K562 (cell line): ENCODE data around the gene ANKS1A. TPM values are rescaled to one million over a fixed set of nuclear protein-coding genes. Genes with fewer than 3 reads are reported as not detected.

Experiments used
- CREM ChIP-seq: IDR thresholded peaks from 2 replicates; pipeline ENCODE4 v1.6.1; 2014; ENCODE audit warnings: antibody characterized with exemption, low read depth
- GATAD2B ChIP-seq: fragments of 450-650 bp; IDR thresholded peaks from 2 replicates; pipeline ENCODE4 v1.6.1; 2017; ENCODE audit warnings: mild to moderate bottlenecking, borderline replicate concordance
- SPI1 ChIP-seq: IDR thresholded peaks from 2 replicates; pipeline ENCODE4 v1.6.1; 2011; ENCODE audit warnings: low read depth, low read length, control low read depth, borderline replicate concordance
- ZNF197 ChIP-seq: fragments of 200-800 bp; sonication (Bioruptor generic); IDR thresholded peaks from 2 replicates; pipeline ENCODE4 v1.6.1; 2016; ENCODE audit warnings: low read depth, missing genetic modification characterization, missing compliant biosample characterization
- ZNF592 ChIP-seq: fragments of 450-650 bp; IDR thresholded peaks from 2 replicates; pipeline ENCODE4 v1.6.1; 2017; ENCODE audit warnings: antibody characterized with exemption, mild to moderate bottlenecking
- polyA plus RNA-seq, 8 experiments: library from polyadenylated mRNA; depleted of rRNA in 4 of 8; stranded (reverse) in 5 of 8; unstranded in 3 of 8; fragments of >200 nt; fragmentation: Nextera tagmentation in 2 of 8; fragmentation: Illumina TruSeq in 1 of 8; extraction: Ambion mirVana in 2 of 8; extraction: Trizol in 1 of 8; gene quantifications; 2 replicates each; pipeline versions ENCODE4 v1.2.1 to v1.2.3, GENCODE V29; 2011 to 2014; ENCODE audit warnings: inconsistent platforms in 1 of 8, missing spikeins in 1 of 8
- total RNA-seq, 7 experiments: library from RNA; depleted of rRNA in 6 of 7; stranded (reverse); fragments of >200 nt in 6 of 7; fragmentation: Illumina TruSeq in 2 of 7; extraction: Trizol in 2 of 7; gene quantifications; 2 replicates each; pipeline versions ENCODE4 v1.2.1 to v1.2.3, GENCODE V29; 2011 to 2021; ENCODE audit warnings: low replicate concordance in 1 of 7
- TF ChIP-seq, protein P1 (sequence below): fragments of 450-650 bp; formaldehyde crosslinking; IDR thresholded peaks from 2 replicates; pipeline ENCODE4 v1.4.0; 2020; ENCODE audit warnings: mild to moderate bottlenecking, moderate library complexity
- TF ChIP-seq, protein P2 (sequence below): fragments of 450-650 bp; IDR thresholded peaks from 2 replicates; pipeline ENCODE4 v1.7.1; 2018; ENCODE audit warnings: mild to moderate bottlenecking, low read depth; ENCODE audit not compliant: partially characterized antibody

Gene ANKS1A
- total and polyA plus RNA-seq, 9 of the 15 experiments (the other 6 are each of a cell fraction or from before 2014, with no cell fraction given) = 1.1 to 13.8 (median 5.3) TPM

- TF ChIP-seq ZNF592 (no peak), GATAD2B (no peak), CREM (no peak), ZNF197 (no peak), SPI1 (no peak)
- TF ChIP-seq, protein P1, sequence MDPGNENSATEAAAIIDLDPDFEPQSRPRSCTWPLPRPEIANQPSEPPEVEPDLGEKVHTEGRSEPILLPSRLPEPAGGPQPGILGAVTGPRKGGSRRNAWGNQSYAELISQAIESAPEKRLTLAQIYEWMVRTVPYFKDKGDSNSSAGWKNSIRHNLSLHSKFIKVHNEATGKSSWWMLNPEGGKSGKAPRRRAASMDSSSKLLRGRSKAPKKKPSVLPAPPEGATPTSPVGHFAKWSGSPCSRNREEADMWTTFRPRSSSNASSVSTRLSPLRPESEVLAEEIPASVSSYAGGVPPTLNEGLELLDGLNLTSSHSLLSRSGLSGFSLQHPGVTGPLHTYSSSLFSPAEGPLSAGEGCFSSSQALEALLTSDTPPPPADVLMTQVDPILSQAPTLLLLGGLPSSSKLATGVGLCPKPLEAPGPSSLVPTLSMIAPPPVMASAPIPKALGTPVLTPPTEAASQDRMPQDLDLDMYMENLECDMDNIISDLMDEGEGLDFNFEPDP (CRISPR knock-in tag) = no peak
- TF ChIP-seq, protein P2, sequence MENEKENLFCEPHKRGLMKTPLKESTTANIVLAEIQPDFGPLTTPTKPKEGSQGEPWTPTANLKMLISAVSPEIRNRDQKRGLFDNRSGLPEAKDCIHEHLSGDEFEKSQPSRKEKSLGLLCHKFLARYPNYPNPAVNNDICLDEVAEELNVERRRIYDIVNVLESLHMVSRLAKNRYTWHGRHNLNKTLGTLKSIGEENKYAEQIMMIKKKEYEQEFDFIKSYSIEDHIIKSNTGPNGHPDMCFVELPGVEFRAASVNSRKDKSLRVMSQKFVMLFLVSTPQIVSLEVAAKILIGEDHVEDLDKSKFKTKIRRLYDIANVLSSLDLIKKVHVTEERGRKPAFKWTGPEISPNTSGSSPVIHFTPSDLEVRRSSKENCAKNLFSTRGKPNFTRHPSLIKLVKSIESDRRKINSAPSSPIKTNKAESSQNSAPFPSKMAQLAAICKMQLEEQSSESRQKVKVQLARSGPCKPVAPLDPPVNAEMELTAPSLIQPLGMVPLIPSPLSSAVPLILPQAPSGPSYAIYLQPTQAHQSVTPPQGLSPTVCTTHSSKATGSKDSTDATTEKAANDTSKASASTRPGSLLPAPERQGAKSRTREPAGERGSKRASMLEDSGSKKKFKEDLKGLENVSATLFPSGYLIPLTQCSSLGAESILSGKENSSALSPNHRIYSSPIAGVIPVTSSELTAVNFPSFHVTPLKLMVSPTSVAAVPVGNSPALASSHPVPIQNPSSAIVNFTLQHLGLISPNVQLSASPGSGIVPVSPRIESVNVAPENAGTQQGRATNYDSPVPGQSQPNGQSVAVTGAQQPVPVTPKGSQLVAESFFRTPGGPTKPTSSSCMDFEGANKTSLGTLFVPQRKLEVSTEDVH = no peak
Observed at GRCh38 chr6:34981951-34982350, 92.9 kb downstream of the ANKS1A start (continued).
